SK-N-SH (cell line): ENCODE data around the gene PIGN. TPM values are rescaled to one million over a fixed set of nuclear protein-coding genes. Genes with fewer than 3 reads are reported as not detected.

Source experiments
- CTCF ChIA-PET: fragments of 300-600, 350-600 bp; formaldehyde crosslinking; extraction: SDS; loops from one replicate; lab custom pipeline; 2021; lab: Yijun Ruan, JAX
- POLR2A ChIA-PET: fragments of 350-600 bp; sonication (Branson Sonifier 250); formaldehyde crosslinking; extraction: SDS; loops from one replicate; lab custom pipeline; 2020; ENCODE audit warnings: antibody characterized with exemption, inconsistent platforms; lab: Yijun Ruan, JAX
- DNase-seq: peaks from one replicate; pipeline ENCODE4 v3.0.0; 2012
- H2AFZ ChIP-seq: fragments of 200-600 bp; sonication (generic); 2 replicates; pipeline ENCODE4 v1.8.1; 2016; ENCODE audit warnings: antibody characterized with exemption, mild to moderate bottlenecking, low read depth
- H3F3A ChIP-seq: fragments of 200-600 bp; sonication (generic); replicated peaks from 2 replicates; pipeline ENCODE3; 2016; ENCODE audit warnings: antibody characterized with exemption, mild to moderate bottlenecking; ENCODE audit not compliant: insufficient read depth
- H3K27ac ChIP-seq, 2 experiments: fragments of 200-500 bp in 1 of 2; fragments of 200-600 bp in 1 of 2; sonication (Bioruptor generic) in 1 of 2; sonication (generic), shearing (Covaris generic) in 1 of 2; 2 replicates each; pipeline versions ENCODE4 v1.5.1 to v1.6.1; 2014 to 2016; ENCODE audit warnings: low read depth in 2 of 2, inconsistent platforms in 1 of 2, low read length in 1 of 2, mild to moderate bottlenecking in 1 of 2, mixed read lengths in 1 of 2
- H3K27me3 ChIP-seq: fragments of 200-600 bp; sonication (generic), shearing (Covaris generic); 2 replicates; pipeline ENCODE4 v1.6.1; 2016; ENCODE audit warnings: mixed run types; ENCODE audit not compliant: insufficient read depth
- H3K36me3 ChIP-seq, 2 experiments: fragments of 200-500 bp in 1 of 2; fragments of 200-600 bp in 1 of 2; sonication (Bioruptor generic) in 1 of 2; sonication (generic) in 1 of 2; replicated peaks in 1 of 2; 2 replicates each; pipeline versions ENCODE3 to v1.5.1; 2014 to 2016; ENCODE audit warnings: low read length in 1 of 2, mild to moderate bottlenecking in 1 of 2; ENCODE audit not compliant: insufficient read depth in 2 of 2, control insufficient read depth in 1 of 2
- H3K4me1 ChIP-seq, 2 experiments: fragments of 200-500 bp in 1 of 2; fragments of 200-600 bp in 1 of 2; sonication (Bioruptor generic) in 1 of 2; sonication (generic), shearing (Covaris generic) in 1 of 2; 2 replicates each; pipeline versions ENCODE4 v1.5.1 to v1.6.1; 2014 to 2016; ENCODE audit warnings: low read depth in 1 of 2, low read length in 1 of 2, mixed run types in 1 of 2; ENCODE audit not compliant: insufficient read depth in 2 of 2, control insufficient read depth in 1 of 2
- H3K4me2 ChIP-seq: fragments of 200-600 bp; sonication (generic), shearing (Covaris generic); 2 replicates; pipeline ENCODE4 v1.6.1; 2017; ENCODE audit warnings: mixed run types
- H3K4me3 ChIP-seq, 2 experiments: fragments of 200-500 bp in 1 of 2; fragments of 200-600 bp in 1 of 2; sonication (Bioruptor generic) in 1 of 2; sonication (generic), shearing (Covaris generic) in 1 of 2; 2 replicates each; pipeline versions ENCODE4 v1.5.1 to v1.8.1; 2014 to 2016; ENCODE audit warnings: low read depth in 2 of 2, inconsistent platforms in 1 of 2, low read length in 1 of 2, mild to moderate bottlenecking in 1 of 2, mixed read lengths in 1 of 2, moderate library complexity in 1 of 2
- H3K79me2 ChIP-seq: fragments of 200-600 bp; sonication (generic); 2 replicates; pipeline ENCODE4 v1.8.1; 2017; ENCODE audit warnings: mild to moderate bottlenecking; ENCODE audit not compliant: insufficient read depth
- H3K9ac ChIP-seq: fragments of 200-600 bp; sonication (generic); 2 replicates; pipeline ENCODE4 v1.6.1; 2017; ENCODE audit warnings: mixed run types
- H3K9me2 ChIP-seq: fragments of 200-600 bp; sonication (generic); 2 replicates; pipeline ENCODE4 v1.6.1; 2017; ENCODE audit warnings: mixed run types
- H3K9me3 ChIP-seq: fragments of 200-600 bp; sonication (generic); 2 replicates; pipeline ENCODE4 v1.6.1; 2017; ENCODE audit warnings: mixed run types, mild to moderate bottlenecking, moderate library complexity
- H4K20me1 ChIP-seq: fragments of 200-600 bp; sonication (generic); 2 replicates; pipeline ENCODE4 v1.6.1; 2017; ENCODE audit warnings: mild to moderate bottlenecking, mixed run types; ENCODE audit not compliant: insufficient read depth
- CTCF ChIP-seq: fragments of 200-600 bp; sonication (generic); IDR thresholded peaks from 2 replicates; pipeline ENCODE4 v1.6.1; 2017; ENCODE audit warnings: antibody characterized with exemption, mild to moderate bottlenecking, moderate library complexity
- FOXJ3 ChIP-seq: sonication (generic); formaldehyde crosslinking; IDR thresholded peaks from 2 replicates; pipeline ENCODE4 v1.5.1; 2020; ENCODE audit warnings: mild to moderate bottlenecking, missing genetic modification reagents
- GABPA ChIP-seq: IDR thresholded peaks from 2 replicates; pipeline ENCODE4 v1.4.0; 2012; ENCODE audit warnings: low read depth, mild to moderate bottlenecking
- IRF3 ChIP-seq: fragments of 150-350 bp; IDR thresholded peaks from 2 replicates; pipeline ENCODE4 v1.6.1; 2016; ENCODE audit warnings: mild to moderate bottlenecking, low read depth, low read length
- MEF2A ChIP-seq: IDR thresholded peaks from 2 replicates; pipeline ENCODE4 v1.4.0; 2012; ENCODE audit warnings: low read depth, borderline replicate concordance
- PBX3 ChIP-seq: IDR thresholded peaks from 2 replicates; pipeline ENCODE4; 2012
- SIN3A ChIP-seq: IDR thresholded peaks from 2 replicates; pipeline ENCODE4 v1.6.1; 2012; ENCODE audit warnings: low read depth, mild to moderate bottlenecking, low read length, moderate library complexity, borderline replicate concordance
- SMC3 ChIP-seq: IDR thresholded peaks from 2 replicates; pipeline ENCODE4 v1.6.1; 2012; ENCODE audit warnings: low read depth, low read length, improper control_type of control experiment
- USF2 ChIP-seq: fragments of 150-350 bp; IDR thresholded peaks from 2 replicates; pipeline ENCODE4 v1.6.1; 2017; ENCODE audit warnings: antibody characterized with exemption, low read length, low read depth, borderline replicate concordance
- ZBTB33 ChIP-seq: IDR thresholded peaks from 2 replicates; pipeline ENCODE4 v1.4.0; 2012; ENCODE audit warnings: low read depth, borderline replicate concordance
- WGBS: methylation state at CpG from one replicate; pipeline ENCODE4 v1.1.6; 2017; ENCODE audit warnings: low lambda C conversion rate; 5-methylcytosine and 5-hydroxymethylcytosine counted together
- polyA plus RNA-seq, 3 experiments: library from polyadenylated mRNA; depleted of rRNA; stranded (reverse); fragments of >200 nt; gene quantifications; 2 replicates each; pipeline ENCODE4 v1.2.3, GENCODE V29; 2012

Gene PIGN
- polyA plus RNA-seq, 1 of the 3 experiments (the other 2 are of a cell fraction), result 6.1 TPM

- Histone ChIP-seq H3K9me3 (peaks cover 7% of the 10 kb centered on the region; the same call in 1 of the 2 replicates), H3K4me2 (no peak overlapping the region), H3K9ac (no peak overlapping the region), H3F3A (no peaks in the 10 kb centered on the region), H4K20me1 (no peaks in the 10 kb centered on the region), H3K4me3 (no peak overlapping the region), H3K4me1 (no peaks in the 10 kb centered on the region; a peak in 1 of 4 replicates), H3K79me2 (no peaks in the 10 kb centered on the region), H3K27me3 (no peaks in the 10 kb centered on the region), H2AFZ (no peak overlapping the region), H3K36me3 (peaks cover 20 to 39% of the 10 kb centered on the region in 2 experiments), H3K9me2 (no peaks in the 10 kb centered on the region), H3K27ac (no peak overlapping the region)
- no peak for DNase-seq
- 88% methylated on average over 4 of the region's 4 CpGs for WGBS
- ChIA-PET POLR2A (no interaction called here), CTCF (no interaction called here)
- TF ChIP-seq IRF3, result no peak
- TF ChIP-seq SMC3, result no peak
- no peak for TF ChIP-seq CTCF
- no peak for TF ChIP-seq USF2
- no peak for TF ChIP-seq PBX3
- TF ChIP-seq MEF2A, result no peak
- no peak for TF ChIP-seq SIN3A
- TF ChIP-seq ZBTB33, result no peak
- TF ChIP-seq GABPA, result no peak
- TF ChIP-seq FOXJ3 (CRISPR knock-in tag), result no peak
- TF ChIP-seq, all 33 proteins: peak for 0
Observed at GRCh38 chr18:62097698-62098097, 89.2 kb downstream of the PIGN start.
